ENCODE results near the gene TMEM202. TPM values are rescaled to one million over a fixed set of nuclear protein-coding genes. Genes with fewer than 3 reads are reported as not detected.

Gene TMEM202
- total RNA-seq, 1 donor from 2014 or later, result not detected

GRCh38 chr15:72445426-72445825, 47.3 kb downstream of the TMEM202 start:
- Mint-ChIP-seq H3K36me3 (ENCODE audit: unreplicated experiment) (no peaks in the 10 kb centered on the region), H3K27me3 (ENCODE audit: unreplicated experiment) (no peaks in the 10 kb centered on the region), H3K4me1 (ENCODE audit: low read depth, unreplicated experiment) (no peaks in the 10 kb centered on the region), H3K27ac (ENCODE audit: unreplicated experiment) (no peak overlapping the region), H3K9me3 (ENCODE audit: unreplicated experiment) (no peaks in the 10 kb centered on the region), H3K4me3 (ENCODE audit: unreplicated experiment) (no peak overlapping the region)
- no peak for DNase-seq
- TF ChIP-seq, protein P1, sequence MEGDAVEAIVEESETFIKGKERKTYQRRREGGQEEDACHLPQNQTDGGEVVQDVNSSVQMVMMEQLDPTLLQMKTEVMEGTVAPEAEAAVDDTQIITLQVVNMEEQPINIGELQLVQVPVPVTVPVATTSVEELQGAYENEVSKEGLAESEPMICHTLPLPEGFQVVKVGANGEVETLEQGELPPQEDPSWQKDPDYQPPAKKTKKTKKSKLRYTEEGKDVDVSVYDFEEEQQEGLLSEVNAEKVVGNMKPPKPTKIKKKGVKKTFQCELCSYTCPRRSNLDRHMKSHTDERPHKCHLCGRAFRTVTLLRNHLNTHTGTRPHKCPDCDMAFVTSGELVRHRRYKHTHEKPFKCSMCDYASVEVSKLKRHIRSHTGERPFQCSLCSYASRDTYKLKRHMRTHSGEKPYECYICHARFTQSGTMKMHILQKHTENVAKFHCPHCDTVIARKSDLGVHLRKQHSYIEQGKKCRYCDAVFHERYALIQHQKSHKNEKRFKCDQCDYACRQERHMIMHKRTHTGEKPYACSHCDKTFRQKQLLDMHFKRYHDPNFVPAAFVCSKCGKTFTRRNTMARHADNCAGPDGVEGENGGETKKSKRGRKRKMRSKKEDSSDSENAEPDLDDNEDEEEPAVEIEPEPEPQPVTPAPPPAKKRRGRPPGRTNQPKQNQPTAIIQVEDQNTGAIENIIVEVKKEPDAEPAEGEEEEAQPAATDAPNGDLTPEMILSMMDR (IDR thresholded peaks at IDR 0.05; ENCODE audit: partially characterized antibody, unreplicated experiment), result no peak

GRCh38 chr15:72450805-72451204, 52.7 kb downstream of the TMEM202 start:
- Mint-ChIP-seq H3K4me3 (ENCODE audit: unreplicated experiment) (no peak overlapping the region), H3K36me3 (ENCODE audit: unreplicated experiment) (no peaks in the 10 kb centered on the region), H3K27ac (ENCODE audit: unreplicated experiment) (no peak overlapping the region), H3K27me3 (ENCODE audit: unreplicated experiment) (no peaks in the 10 kb centered on the region), H3K4me1 (ENCODE audit: low read depth, unreplicated experiment) (no peaks in the 10 kb centered on the region), H3K9me3 (ENCODE audit: unreplicated experiment) (no peaks in the 10 kb centered on the region)
- TF ChIP-seq, protein P1 (IDR thresholded peaks at IDR 0.05; ENCODE audit: partially characterized antibody, unreplicated experiment), result no peak
- no peak for DNase-seq

- no peaks in the 10 kb centered on the region for H3K27me3 Mint-ChIP-seq (ENCODE audit: unreplicated experiment)
These were observed 53.1 kb downstream of the TMEM202 start for GRCh38 chr15:72451224-72451623.

DNA sequence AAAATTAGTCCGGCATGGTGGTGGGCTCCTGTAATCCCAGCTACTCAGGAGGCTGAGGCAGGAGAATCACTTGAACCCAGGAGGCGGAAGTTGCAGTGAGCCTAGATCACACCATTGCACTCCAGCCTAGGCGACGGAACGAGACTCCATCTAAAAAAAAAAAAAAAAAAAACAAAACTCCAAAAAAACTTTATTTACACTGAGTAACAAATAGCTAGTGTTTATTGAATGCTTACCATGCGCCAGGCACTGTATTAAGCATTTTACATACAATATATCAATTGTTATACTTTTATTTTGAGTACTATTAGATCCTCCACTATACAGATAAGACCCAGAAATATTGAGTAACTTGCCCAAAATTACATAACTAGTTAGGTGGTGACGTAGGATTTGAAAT, 58.6 kb downstream of the TMEM202 start:
- Mint-ChIP-seq H3K27me3 (ENCODE audit: unreplicated experiment) (no peaks in the 10 kb centered on the region), H3K4me1 (ENCODE audit: low read depth, unreplicated experiment) (peaks cover 2% of the 10 kb centered on the region)
- no peak for DNase-seq

More at GRCh38 chr15:72451224-72451623, 53.1 kb downstream of the TMEM202 start:
- Mint-ChIP-seq H3K36me3 (ENCODE audit: unreplicated experiment) (no peaks in the 10 kb centered on the region), H3K4me1 (ENCODE audit: low read depth, unreplicated experiment) (no peaks in the 10 kb centered on the region), H3K4me3 (ENCODE audit: unreplicated experiment) (no peak overlapping the region), H3K9me3 (ENCODE audit: unreplicated experiment) (no peaks in the 10 kb centered on the region), H3K27ac (ENCODE audit: unreplicated experiment) (no peak overlapping the region)
- DNase-seq, result no peak
- TF ChIP-seq, protein P1 (IDR thresholded peaks at IDR 0.05; ENCODE audit: partially characterized antibody, unreplicated experiment), result no peak

More for the DNA sequence above, 58.6 kb downstream of the TMEM202 start:
- TF ChIP-seq, protein P1 (IDR thresholded peaks at IDR 0.05; ENCODE audit: partially characterized antibody, unreplicated experiment), result no peak
- Mint-ChIP-seq H3K4me3 (ENCODE audit: unreplicated experiment) (no peak overlapping the region), H3K9me3 (ENCODE audit: unreplicated experiment) (no peaks in the 10 kb centered on the region), H3K36me3 (ENCODE audit: unreplicated experiment) (no peaks in the 10 kb centered on the region), H3K27ac (ENCODE audit: unreplicated experiment) (no peak overlapping the region)

Other genes starting within 250 kb of the TMEM202 start
- not detected for gene GRAMD2A, start 200.5 kb upstream of the TMEM202 start, total RNA-seq (ENCODE audit: unreplicated experiment)
- 949 TPM for gene PKM, start 167.1 kb upstream of the TMEM202 start, total RNA-seq (ENCODE audit: unreplicated experiment)
- 193 TPM for gene PARP6, start 125.8 kb upstream of the TMEM202 start, total RNA-seq (ENCODE audit: unreplicated experiment)
- gene CELF6, start 78.1 kb upstream of the TMEM202 start, total RNA-seq (ENCODE audit: unreplicated experiment), result 4.1 TPM
- gene HEXA, start 22.3 kb upstream of the TMEM202 start, total RNA-seq (ENCODE audit: unreplicated experiment), result 81.6 TPM
- 291 TPM for gene ARIH1, start 76.0 kb downstream of the TMEM202 start, total RNA-seq (ENCODE audit: unreplicated experiment)

All from glutamatergic neuron (in vitro differentiated cells).